NCI-H2107 treated with DMSO at 0.1 percent for 48 hours (cell line): ENCODE data around the gene ZMYM1.
"Not testable (repeated sequence)": the region's sequence is repeated elsewhere in the genome, so short reads cannot be mapped to it uniquely, and the experiment has no call there.

Source experiments
- DNase-seq: peaks from one replicate; lab custom pipeline; 2025; ENCODE audit not compliant: unreplicated experiment; lab: John Stamatoyannopoulos, UW

The ZMYM1 gene

DNA sequence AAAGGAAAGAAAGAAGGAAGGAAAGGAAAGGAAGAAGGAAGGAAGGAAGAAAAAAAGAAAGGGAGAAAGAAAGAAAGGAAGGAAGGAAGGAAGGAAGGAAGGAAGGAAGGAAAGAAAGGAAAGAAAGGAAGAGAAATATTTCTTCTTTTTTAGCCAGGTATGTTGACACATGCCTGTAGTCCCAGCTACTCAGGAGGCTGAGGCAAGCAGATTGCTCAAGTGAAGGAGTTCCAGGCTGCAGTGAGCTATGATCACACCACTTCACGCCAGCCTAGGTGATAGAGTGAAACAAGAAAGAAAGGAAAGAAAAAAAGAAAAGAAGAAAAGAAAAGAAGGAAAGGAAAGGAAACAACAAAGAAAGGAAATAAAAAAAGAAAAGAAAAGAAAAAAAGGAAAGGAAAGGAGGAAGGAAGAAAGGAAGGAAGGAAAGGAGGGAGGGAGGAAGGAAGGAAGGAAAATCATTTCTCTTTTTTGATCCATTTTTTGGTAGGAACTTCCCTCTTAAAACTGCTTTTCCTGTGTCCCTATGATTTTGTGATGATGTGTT, 5.8 kb upstream of the ZMYM1 start:
- DNase-seq: no peak

GRCh38 chr1:35076426-35076825, 2.8 kb upstream of the ZMYM1 start:
- not testable (repeated sequence) for DNase-seq

DNA sequence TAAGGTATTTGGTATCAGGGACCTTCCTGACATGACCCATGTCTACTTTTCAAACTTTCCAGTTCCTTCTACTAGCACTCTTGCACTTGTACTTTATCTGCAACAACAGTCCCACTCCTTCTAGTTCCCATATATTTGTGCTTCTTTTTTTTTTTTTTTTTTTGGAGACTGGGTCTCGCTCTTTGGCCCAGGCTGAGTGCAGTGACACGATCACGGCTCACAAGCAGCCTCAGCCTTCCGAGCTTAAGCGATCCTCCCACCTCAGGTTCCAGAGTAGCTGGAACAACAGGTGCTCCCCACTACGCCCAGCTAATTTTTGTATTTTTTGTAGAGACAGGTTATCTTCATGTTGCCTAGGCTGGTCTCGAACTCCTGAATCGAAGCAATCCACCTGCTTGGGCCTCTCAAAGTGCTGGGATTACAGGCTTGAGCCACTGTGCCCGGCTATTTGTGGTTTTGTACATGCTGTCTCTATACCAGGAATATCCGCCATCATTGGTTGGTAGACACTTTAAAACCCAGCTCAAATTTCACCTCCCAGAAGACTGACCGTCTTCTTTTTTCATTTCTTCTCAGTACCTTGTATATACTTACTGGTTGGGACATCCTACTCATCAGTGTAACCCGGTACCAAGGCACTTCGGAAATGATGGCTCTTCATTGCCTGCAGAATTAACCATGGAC, 1.1 kb downstream of the ZMYM1 start:
- DNase-seq: no peak

DNA sequence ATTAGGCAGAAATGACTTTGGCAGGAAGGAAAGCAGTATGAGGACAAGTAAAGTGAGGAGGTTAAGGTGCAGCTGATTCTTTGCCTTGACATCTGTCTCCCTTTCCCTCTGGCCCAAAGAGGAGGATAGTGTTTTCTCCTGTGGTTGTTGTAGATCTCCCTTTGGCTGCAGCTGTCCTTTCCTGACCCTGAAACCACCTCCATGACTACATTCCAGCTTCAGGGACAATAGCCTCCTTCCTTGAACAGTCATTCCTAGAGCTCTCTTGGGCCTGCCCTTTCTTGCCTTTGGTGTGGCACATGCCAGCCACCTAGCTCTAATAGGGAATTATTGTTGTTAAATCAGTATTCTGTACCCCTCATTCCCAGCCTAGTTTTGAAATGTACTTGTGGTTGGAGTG, 6.2 kb downstream of the ZMYM1 start:
- DNase-seq: no peak

GRCh38 chr1:35097224-35097623, 18.0 kb downstream of the ZMYM1 start:
- DNase-seq: no peak

GRCh38 chr1:35111106-35111505, 31.9 kb downstream of the ZMYM1 start:
- no peak for DNase-seq

DNA sequence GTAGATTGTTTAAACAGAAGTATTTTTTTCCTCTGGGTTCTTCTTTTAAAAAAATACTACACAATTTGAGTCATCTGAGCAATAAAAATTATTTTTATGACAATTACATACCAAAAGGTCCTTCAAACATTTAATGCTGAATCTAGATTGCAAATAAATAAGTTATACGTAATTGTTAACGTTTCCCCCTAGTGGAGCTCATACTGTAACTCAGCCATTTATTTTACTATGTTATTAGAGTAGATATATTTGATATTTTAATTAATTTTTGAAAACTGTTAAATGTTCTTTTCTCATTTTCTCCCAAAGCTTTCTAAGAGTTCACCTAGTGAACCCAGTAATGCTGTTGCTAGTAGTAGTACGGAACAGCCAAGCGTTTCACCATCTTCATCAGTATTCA, 33.5 kb downstream of the ZMYM1 start:
- no peak for DNase-seq

DNA sequence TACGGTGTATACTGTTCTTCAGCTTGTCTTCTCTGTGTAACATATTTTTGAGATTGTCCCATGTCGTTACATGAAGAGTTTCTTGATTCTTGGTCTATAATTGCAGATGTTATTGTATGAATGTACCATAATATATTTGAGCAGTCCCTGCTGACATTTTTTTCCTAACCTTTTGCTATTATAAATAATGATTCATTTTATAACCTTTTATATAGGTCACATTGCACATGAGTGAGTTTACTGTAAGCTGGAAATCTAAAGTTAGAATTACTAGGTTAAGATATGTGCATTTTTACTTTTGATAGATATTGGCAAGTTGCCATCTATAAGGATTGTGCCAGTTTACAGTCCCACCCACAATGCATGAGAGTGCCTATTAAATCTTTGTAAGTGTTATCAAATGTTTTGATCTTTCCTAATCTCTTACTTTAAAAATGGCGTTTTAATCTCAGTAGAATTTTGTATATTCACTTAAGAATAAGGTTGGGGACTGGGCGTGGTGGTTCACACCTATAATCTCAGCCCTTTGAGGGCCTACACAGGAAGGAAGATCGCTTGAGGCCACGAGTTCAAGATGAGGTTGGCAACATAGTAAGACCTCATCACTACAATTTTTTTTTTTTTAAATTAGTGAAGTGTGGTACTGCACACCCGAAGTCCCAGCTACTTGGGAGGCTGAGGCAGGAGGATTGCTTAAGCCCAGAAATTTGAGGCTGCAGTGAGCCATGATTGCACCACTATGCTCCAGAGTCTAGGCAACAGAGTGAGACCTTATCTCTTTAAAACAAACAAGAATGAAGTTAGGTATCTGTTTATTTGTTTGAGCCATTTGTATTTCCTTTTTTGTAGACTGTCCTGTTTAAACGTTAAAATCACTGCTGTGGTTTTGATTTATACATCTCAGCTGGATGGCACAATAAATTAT, 36.5 kb downstream of the ZMYM1 start:
- no peak for DNase-seq

DNA sequence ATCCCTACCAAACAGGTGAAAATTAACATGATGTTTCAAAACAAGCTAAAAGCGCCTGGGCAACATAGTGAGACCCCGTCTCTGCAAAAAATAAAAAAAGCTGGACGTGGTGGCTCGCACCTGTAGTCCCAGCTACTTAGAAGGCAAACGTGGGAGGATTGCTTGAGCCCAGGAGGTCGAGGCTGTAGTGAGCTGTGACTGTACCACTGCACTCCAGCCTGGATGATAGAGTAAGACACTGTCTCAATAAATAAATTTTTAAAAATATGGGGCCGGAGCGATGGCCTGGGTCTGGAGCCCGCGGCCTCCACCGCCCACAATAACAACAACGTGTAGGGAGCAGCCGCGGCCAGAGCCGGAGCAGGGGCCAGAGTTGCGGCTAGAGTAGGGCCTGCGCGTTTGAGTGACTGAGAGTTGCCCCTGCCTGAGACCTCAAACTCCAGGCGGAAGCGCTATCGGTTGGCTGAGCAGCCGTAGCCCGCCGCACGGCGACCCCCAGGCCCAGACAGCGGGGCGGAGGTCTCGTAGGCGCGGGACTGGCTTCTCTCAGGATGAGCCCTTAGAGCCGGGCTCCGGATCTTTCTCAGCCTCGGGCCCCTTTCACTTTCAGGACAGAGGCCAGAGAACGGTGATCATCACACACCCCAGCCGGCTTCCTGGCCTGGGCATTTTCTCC, 41.4 kb downstream of the ZMYM1 start:
- DNase-seq: no peak

- DNase-seq: no peak
Observed at GRCh38 chr1:35122311-35122710, 43.1 kb downstream of the ZMYM1 start.

- no peak for DNase-seq
Observed at GRCh38 chr1:35126546-35126945, 47.4 kb downstream of the ZMYM1 start.

GRCh38 chr1:35129080-35129479, 49.9 kb downstream of the ZMYM1 start:
- no peak for DNase-seq

- DNase-seq: no peak
Observed at GRCh38 chr1:35136780-35137179, 57.6 kb downstream of the ZMYM1 start.

GRCh38 chr1:35137590-35137989, 58.4 kb downstream of the ZMYM1 start:
- not testable (repeated sequence) for DNase-seq

DNA sequence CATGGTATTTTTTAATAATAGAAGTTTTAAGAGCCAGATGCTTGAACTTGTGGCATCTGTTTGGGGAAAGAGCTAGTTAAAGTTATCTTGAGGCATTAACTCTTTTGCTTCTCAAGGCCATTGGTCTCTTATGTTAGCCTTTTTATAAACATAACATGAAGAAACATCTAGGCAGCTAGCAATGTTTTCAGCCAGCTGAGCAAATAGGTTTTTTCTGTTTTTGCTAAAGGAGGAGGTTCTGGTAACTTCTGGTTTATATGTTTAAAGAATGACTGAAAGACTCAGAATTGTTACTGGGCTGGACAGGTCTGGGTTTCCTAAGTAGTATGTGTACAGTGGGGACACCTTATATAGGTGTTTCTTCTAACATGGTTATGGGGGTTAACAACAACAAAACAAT, 63.1 kb downstream of the ZMYM1 start:
- DNase-seq: not testable (repeated sequence)

DNA sequence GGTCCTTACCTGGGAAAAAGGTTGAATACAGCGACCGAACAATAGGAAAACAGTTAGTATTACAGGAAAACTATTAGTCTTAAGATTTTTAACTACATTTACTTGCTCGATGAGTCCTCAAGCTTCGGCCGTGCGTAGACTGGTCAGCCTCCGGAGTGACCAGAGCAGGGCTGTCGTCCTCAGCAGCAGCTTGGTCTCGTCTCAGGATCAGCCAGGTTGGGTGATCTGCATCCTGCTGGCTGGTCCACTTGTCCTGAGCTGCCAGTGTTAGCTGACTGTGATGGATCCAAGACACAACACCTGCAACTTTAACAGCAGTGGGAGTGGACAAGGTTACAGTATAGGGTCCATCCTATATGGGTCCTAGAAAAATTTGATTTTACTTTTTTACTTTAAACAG, 63.5 kb downstream of the ZMYM1 start:
- not testable (repeated sequence) for DNase-seq

- no peak for DNase-seq
Observed at GRCh38 chr1:35143737-35144508, 64.7 kb downstream of the ZMYM1 start.

DNA sequence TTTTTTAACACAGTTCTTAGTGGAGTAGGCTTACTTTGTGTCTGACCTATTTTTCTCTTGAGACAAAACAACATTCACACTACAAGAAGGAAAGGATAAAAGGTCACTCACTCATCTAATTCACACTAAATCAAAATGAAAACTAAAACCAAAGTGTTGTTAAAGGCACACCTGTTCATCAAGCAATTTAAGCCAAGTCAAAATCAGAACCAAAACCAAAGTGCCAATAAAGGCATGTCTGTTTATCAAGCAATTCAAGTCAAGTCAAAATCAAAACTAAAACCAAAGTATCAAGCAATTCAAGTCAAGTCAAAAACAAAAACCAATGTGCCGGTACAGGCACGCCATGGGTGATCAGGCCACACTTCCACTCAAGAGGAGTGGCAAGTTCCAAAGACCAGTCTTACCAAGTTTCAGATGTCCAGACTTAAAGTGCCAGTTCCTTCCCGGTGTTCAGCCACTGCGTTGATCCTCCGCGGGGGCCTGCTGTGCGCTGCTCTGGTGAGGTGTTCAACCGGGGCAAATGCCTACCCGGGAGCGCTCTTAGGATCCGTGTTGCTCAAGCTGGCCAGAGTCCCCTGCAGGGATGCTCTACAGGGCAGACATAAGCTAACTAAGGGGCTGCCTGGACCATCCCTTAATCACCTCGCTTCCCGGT, 66.8 kb downstream of the ZMYM1 start:
- not testable (repeated sequence) for DNase-seq

DNA sequence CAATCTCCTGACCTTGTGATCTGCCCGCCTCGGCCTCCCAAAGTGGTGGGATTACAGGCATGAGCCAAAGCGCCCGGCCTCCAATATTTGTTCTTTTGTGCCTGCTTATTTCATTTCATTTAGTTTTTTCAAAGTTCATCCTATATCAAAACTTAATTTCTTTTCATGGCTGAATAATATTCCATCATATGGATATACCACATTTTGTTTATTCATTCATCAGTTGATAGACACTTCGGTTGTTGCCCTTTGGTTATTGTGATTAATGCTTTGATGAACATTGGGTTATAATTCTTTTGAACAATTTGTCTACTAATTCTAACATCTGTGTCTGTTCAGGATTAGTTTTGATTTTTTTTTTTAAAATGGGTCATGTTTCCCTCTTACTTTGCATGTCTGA, 72.0 kb downstream of the ZMYM1 start:
- DNase-seq: no peak

DNA sequence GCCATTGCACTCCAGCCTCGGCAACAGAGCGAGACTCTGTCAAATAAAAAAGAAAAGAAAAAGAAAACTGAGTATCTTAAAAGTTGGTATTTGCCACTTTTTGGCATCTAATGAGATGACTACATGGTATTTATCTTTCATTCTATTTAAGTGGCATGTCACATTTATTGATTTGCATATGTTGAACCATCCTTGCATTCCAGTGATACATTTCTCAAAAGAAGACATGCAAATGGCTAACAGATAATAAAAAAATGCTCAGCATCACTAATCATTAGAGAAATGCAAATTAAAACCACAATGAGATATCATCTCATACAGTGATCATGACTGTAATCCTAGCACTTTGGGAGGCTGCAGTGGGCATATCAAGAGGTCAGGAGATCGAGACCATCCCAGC, 85.7 kb downstream of the ZMYM1 start:
- no peak for DNase-seq
